ENCODE data around the gene PLA2G4E.

The PLA2G4E gene

GRCh38 chr15:42032376-42033213 lies 11.8 kb upstream of the PLA2G4E start:
- no peak for DNase-seq (ENCODE audit: extremely low read depth, low read depth)
- no peak for TF ChIP-seq CTCF (IDR thresholded peaks at IDR 0.05; ENCODE audit: low read depth, low read length)

- DNase-seq (ENCODE audit: extremely low read depth, low read depth), result no peak
- TF ChIP-seq CTCF (IDR thresholded peaks at IDR 0.05; ENCODE audit: low read depth, low read length), result no peak
These were observed 10.5 kb upstream of the PLA2G4E start for GRCh38 chr15:42031198-42031915.

- TF ChIP-seq CTCF (IDR thresholded peaks at IDR 0.05; ENCODE audit: low read depth, low read length), result no peak
- no peak for DNase-seq (ENCODE audit: extremely low read depth, low read depth)
These were observed 6.7 kb upstream of the PLA2G4E start for GRCh38 chr15:42027521-42027920.

- TF ChIP-seq CTCF (IDR thresholded peaks at IDR 0.05; ENCODE audit: low read depth, low read length), result no peak
- no peak for DNase-seq (ENCODE audit: extremely low read depth, low read depth)
These were observed 3.5 kb upstream of the PLA2G4E start for GRCh38 chr15:42024303-42024702.

- no peak for TF ChIP-seq CTCF (IDR thresholded peaks at IDR 0.05; ENCODE audit: low read depth, low read length)
- no peak for DNase-seq (ENCODE audit: extremely low read depth, low read depth)
These were observed 751 bp upstream of the PLA2G4E start for GRCh38 chr15:42021593-42021992.

GRCh38 chr15:42018306-42019224 lies 2.3 kb downstream of the PLA2G4E start:
- TF ChIP-seq CTCF (IDR thresholded peaks at IDR 0.05; ENCODE audit: low read depth, low read length), result no peak
- no peak for DNase-seq (ENCODE audit: extremely low read depth, low read depth)
